Parathyroid adenoma (tissue), 2 donors: ENCODE data around the gene PIP5KL1.

Experiments
- H2AFZ ChIP-seq: fragments of 300-600 bp; sonication (generic); one replicate; pipeline ENCODE4 v1.7.0; 2017; ENCODE audit warnings: antibody characterized with exemption, mild to moderate bottlenecking
- H3K27ac ChIP-seq: fragments of 300-600 bp; sonication (generic); one replicate; pipeline ENCODE4 v1.7.0; 2017
- H3K27me3 ChIP-seq: fragments of 300-600 bp; sonication (generic); one replicate; pipeline ENCODE4 v1.7.0; 2017; ENCODE audit warnings: low read length; ENCODE audit not compliant: control insufficient read depth, insufficient read depth
- H3K36me3 ChIP-seq: fragments of 300-600 bp; sonication (generic); one replicate; pipeline ENCODE4 v1.7.0; 2017; ENCODE audit warnings: low read length; ENCODE audit not compliant: control insufficient read depth, insufficient read depth
- H3K4me1 ChIP-seq: fragments of 300-600 bp; sonication (generic); one replicate; pipeline ENCODE4 v1.7.0; 2017; ENCODE audit warnings: control low read depth
- H3K4me2 ChIP-seq: fragments of 300-600 bp; sonication (generic); one replicate; pipeline ENCODE4 v1.7.0; 2017; ENCODE audit warnings: low read length
- H3K4me3 ChIP-seq: fragments of 300-600 bp; sonication (generic); one replicate; pipeline ENCODE4 v1.7.0; 2017; ENCODE audit warnings: low read depth, low read length
- H3K79me2 ChIP-seq: fragments of 300-600 bp; sonication (generic); one replicate; pipeline ENCODE4 v1.7.0; 2017; ENCODE audit warnings: control low read depth
- H3K9ac ChIP-seq: fragments of 300-600 bp; sonication (generic); one replicate; pipeline ENCODE4 v1.7.0; 2017; ENCODE audit warnings: mild to moderate bottlenecking
- H3K9me3 ChIP-seq: fragments of 300-600 bp; sonication (generic); one replicate; pipeline ENCODE4 v1.7.0; 2017; ENCODE audit warnings: low read length; ENCODE audit not compliant: control insufficient read depth
- CTCF ChIP-seq: fragments of 300-600 bp; sonication (generic); IDR thresholded peaks from one replicate; pipeline ENCODE4 v1.7.0; 2017; ENCODE audit warnings: antibody characterized with exemption, mild to moderate bottlenecking
- donor health status: primary hyperparathyroidism.

PIP5KL1 gene

GRCh38 chr9:127938298-127938690 is 7.7 kb upstream of the PIP5KL1 start:
- no peak for TF ChIP-seq CTCF
- Histone ChIP-seq H3K36me3 (no peaks in the 10 kb centered on the region), H3K4me1 (no peaks in the 10 kb centered on the region), H3K9ac (no peak overlapping the region), H3K9me3 (no peaks in the 10 kb centered on the region), H3K27me3 (no peaks in the 10 kb centered on the region), H2AFZ (peak overlapping the region; percentile 78), H3K4me2 (peak overlapping the region; percentile 99), H3K4me3 (no peak overlapping the region), H3K79me2 (peaks cover 5% of the 10 kb centered on the region), H3K27ac (no peak overlapping the region)

GRCh38 chr9:127937388-127938297 is 7.1 kb upstream of the PIP5KL1 start, which contains the start of gene DPM2:
TSS of gene DPM2 (minus strand) at chr9:127937854. CDS start at chr9:127937820, 34 bp downstream.
- H3K9me3 ChIP-seq: no peaks in the 10 kb centered on the region
- no peaks in the 10 kb centered on the region for H3K36me3 ChIP-seq
- H3K27me3 ChIP-seq: no peaks in the 10 kb centered on the region
- H3K9ac ChIP-seq: no peak within 1 kb of the TSS
- peak within 1 kb of the TSS; percentile 98 for H3K4me3 ChIP-seq
- TF ChIP-seq CTCF: no peak
- peak within 1 kb of the TSS; percentile 19 for H3K27ac ChIP-seq
- peaks cover 5% of the 10 kb centered on the region for H3K79me2 ChIP-seq
- H2AFZ ChIP-seq: peak within 1 kb of the TSS; percentile 78
- H3K4me1 ChIP-seq: no peaks in the 10 kb centered on the region
- H3K4me2 ChIP-seq: peak within 1 kb of the TSS; percentile 99

GRCh38 chr9:127937056-127937387 is 6.4 kb upstream of the PIP5KL1 start:
- Histone ChIP-seq H3K79me2 (peaks cover 5% of the 10 kb centered on the region), H3K27ac (no peak overlapping the region), H3K4me2 (peak overlapping the region; percentile 99), H3K4me3 (peak overlapping the region; percentile 98), H3K36me3 (no peaks in the 10 kb centered on the region), H3K9ac (no peak overlapping the region), H3K9me3 (no peaks in the 10 kb centered on the region), H2AFZ (peak overlapping the region; percentile 78), H3K27me3 (no peaks in the 10 kb centered on the region), H3K4me1 (no peaks in the 10 kb centered on the region)
- TF ChIP-seq CTCF: no peak

- Histone ChIP-seq H3K36me3 (no peaks in the 10 kb centered on the region), H3K27ac (no peak overlapping the region), H3K4me3 (no peak overlapping the region)
These were observed 5.8 kb upstream of the PIP5KL1 start for GRCh38 chr9:127936347-127936852.

More at GRCh38 chr9:127936347-127936852, 5.8 kb upstream of the PIP5KL1 start:
- TF ChIP-seq CTCF: no peak
- H3K27me3 ChIP-seq: no peaks in the 10 kb centered on the region
- no peaks in the 10 kb centered on the region for H3K4me1 ChIP-seq
- H3K4me2 ChIP-seq: peak overlapping the region; percentile 99
- H3K79me2 ChIP-seq: peaks cover 5% of the 10 kb centered on the region
- H3K9me3 ChIP-seq: no peaks in the 10 kb centered on the region
- no peak overlapping the region for H2AFZ ChIP-seq
- no peak overlapping the region for H3K9ac ChIP-seq
